C4-2B (cell line): ENCODE measurements around the gene NT5DC4.

Experiments
- H3K27ac ChIP-seq: fragments of 450-650 bp; 2 replicates; pipeline ENCODE4 v1.5.1; 2017
- CTCF ChIP-seq: fragments of 450-650 bp; conservative IDR thresholded peaks from 2 replicates; pipeline ENCODE4 v1.5.1; 2017; ENCODE audit warnings: mild to moderate bottlenecking
- ZFX ChIP-seq: fragments of 450-650 bp; IDR thresholded peaks from 2 replicates; pipeline ENCODE4 v1.6.1; 2017

The NT5DC4 gene

GRCh38 chr2:112718863-112719370 lies 1.9 kb upstream of the NT5DC4 start:
- TF ChIP-seq ZFX = no peak
- no peak for TF ChIP-seq CTCF
- H3K27ac ChIP-seq = no peak overlapping the region

- no peak for TF ChIP-seq ZFX
- TF ChIP-seq CTCF = no peak
- no peak overlapping the region for H3K27ac ChIP-seq
Measured at GRCh38 chr2:112721819-112722522, 1.2 kb downstream of the NT5DC4 start.

- TF ChIP-seq ZFX (no peak), CTCF (no peak)
- no peak overlapping the region for H3K27ac ChIP-seq
Measured at GRCh38 chr2:112722816-112723546, 2.2 kb downstream of the NT5DC4 start.

- no peak overlapping the region for H3K27ac ChIP-seq
Measured at GRCh38 chr2:112723547-112723940, 2.7 kb downstream of the NT5DC4 start.

GRCh38 chr2:112723995-112724394 lies 3.2 kb downstream of the NT5DC4 start:
- TF ChIP-seq ZFX (no peak), CTCF (no peak)
- no peak overlapping the region for H3K27ac ChIP-seq

More at GRCh38 chr2:112723547-112723940, 2.7 kb downstream of the NT5DC4 start:
- TF ChIP-seq ZFX = no peak
- TF ChIP-seq CTCF = no peak

- H3K27ac ChIP-seq = no peak overlapping the region
- no peak for TF ChIP-seq ZFX
- no peak; the same call in 1 of the 2 replicates for TF ChIP-seq CTCF
Measured at GRCh38 chr2:112724591-112725525, 4.0 kb downstream of the NT5DC4 start.
